OCI-LY1 (cell line): ENCODE data around the gene PRR36.

Experiments
- H2AFZ ChIP-seq: fragments of 200-600 bp; sonication (generic), shearing (Covaris generic); 2 replicates; pipeline ENCODE4 v1.6.0; 2014; ENCODE audit warnings: antibody characterized with exemption, mild to moderate bottlenecking, low read length
- H3F3A ChIP-seq: fragments of 200-600 bp; sonication (generic), shearing (Covaris generic); 2 replicates; pipeline ENCODE4 v1.6.0; 2014; ENCODE audit warnings: mild to moderate bottlenecking, antibody characterized with exemption, low read length, moderate library complexity; ENCODE audit not compliant: insufficient read depth
- H3K27ac ChIP-seq: fragments of 200-600 bp; sonication (generic); 2 replicates; pipeline ENCODE4 v1.5.1; 2014; ENCODE audit warnings: low read length, mixed run types, mild to moderate bottlenecking, low read depth; ENCODE audit not compliant: poor library complexity, severe bottlenecking
- H3K27me3 ChIP-seq: fragments of 200-600 bp; sonication (generic); 2 replicates; pipeline ENCODE4 v1.6.0; 2014; ENCODE audit warnings: antibody characterized with exemption, mild to moderate bottlenecking, low read length, moderate library complexity; ENCODE audit not compliant: insufficient read depth
- H3K36me3 ChIP-seq: fragments of 200-600 bp; sonication (generic); 2 replicates; pipeline ENCODE4 v1.6.1; 2014; ENCODE audit warnings: mild to moderate bottlenecking, antibody characterized with exemption, low read length, moderate library complexity, mixed read lengths; ENCODE audit not compliant: insufficient read depth
- H3K4me1 ChIP-seq: fragments of 200-600 bp; sonication (generic); 2 replicates; pipeline ENCODE4 v1.5.1; 2014; ENCODE audit warnings: mild to moderate bottlenecking, low read length, moderate library complexity; ENCODE audit not compliant: insufficient read depth, severe bottlenecking
- H3K4me2 ChIP-seq: fragments of 200-600 bp; sonication (generic), shearing (Covaris generic); 2 replicates; pipeline ENCODE4 v1.6.1; 2014; ENCODE audit warnings: low read length
- H3K4me3 ChIP-seq: fragments of 200-600 bp; sonication (generic); 2 replicates; pipeline ENCODE4 v1.5.1; 2014; ENCODE audit warnings: low read length, low read depth, mild to moderate bottlenecking, mixed read lengths; ENCODE audit not compliant: poor library complexity, severe bottlenecking
- H3K79me2 ChIP-seq: fragments of 200-600 bp; shearing (Covaris generic); 2 replicates; pipeline ENCODE4 v1.6.1; 2016; ENCODE audit warnings: mixed run types, low read length, mixed read lengths; ENCODE audit not compliant: insufficient read depth
- H3K9ac ChIP-seq: fragments of 200-600 bp; sonication (generic), shearing (Covaris generic); 2 replicates; pipeline ENCODE4 v1.6.1; 2014; ENCODE audit warnings: mild to moderate bottlenecking, low read length, mixed read lengths
- H3K9me2 ChIP-seq: fragments of 200-600 bp; sonication (generic), shearing (Covaris generic); 2 replicates; pipeline ENCODE4 v1.6.1; 2014; ENCODE audit warnings: low read depth, mild to moderate bottlenecking, low read length, mixed read lengths
- H3K9me3 ChIP-seq: fragments of 200-600 bp; shearing (Covaris generic); 2 replicates; pipeline ENCODE4 v1.6.1; 2014; ENCODE audit warnings: low read length, mixed read lengths
- H4K20me1 ChIP-seq: fragments of 200-600 bp; sonication (generic), shearing (Covaris generic); 2 replicates; pipeline ENCODE4 v1.6.0; 2016; ENCODE audit warnings: mild to moderate bottlenecking, low read length; ENCODE audit not compliant: insufficient read depth
- CTCF ChIP-seq: fragments of 200-600 bp; sonication (generic), shearing (Covaris generic); IDR thresholded peaks from 2 replicates; pipeline ENCODE4 v1.5.1; 2017; ENCODE audit warnings: mild to moderate bottlenecking, antibody characterized with exemption, low read length, moderate library complexity, mixed read lengths
- EZH2 ChIP-seq: fragments of 200-600 bp; sonication (generic), shearing (Covaris generic); IDR thresholded peaks from 2 replicates; pipeline ENCODE4 v1.8.0; 2017; ENCODE audit warnings: borderline replicate concordance, mixed run types, mild to moderate bottlenecking, antibody characterized with exemption, low read length, moderate library complexity, mixed read lengths

The PRR36 gene

DNA sequence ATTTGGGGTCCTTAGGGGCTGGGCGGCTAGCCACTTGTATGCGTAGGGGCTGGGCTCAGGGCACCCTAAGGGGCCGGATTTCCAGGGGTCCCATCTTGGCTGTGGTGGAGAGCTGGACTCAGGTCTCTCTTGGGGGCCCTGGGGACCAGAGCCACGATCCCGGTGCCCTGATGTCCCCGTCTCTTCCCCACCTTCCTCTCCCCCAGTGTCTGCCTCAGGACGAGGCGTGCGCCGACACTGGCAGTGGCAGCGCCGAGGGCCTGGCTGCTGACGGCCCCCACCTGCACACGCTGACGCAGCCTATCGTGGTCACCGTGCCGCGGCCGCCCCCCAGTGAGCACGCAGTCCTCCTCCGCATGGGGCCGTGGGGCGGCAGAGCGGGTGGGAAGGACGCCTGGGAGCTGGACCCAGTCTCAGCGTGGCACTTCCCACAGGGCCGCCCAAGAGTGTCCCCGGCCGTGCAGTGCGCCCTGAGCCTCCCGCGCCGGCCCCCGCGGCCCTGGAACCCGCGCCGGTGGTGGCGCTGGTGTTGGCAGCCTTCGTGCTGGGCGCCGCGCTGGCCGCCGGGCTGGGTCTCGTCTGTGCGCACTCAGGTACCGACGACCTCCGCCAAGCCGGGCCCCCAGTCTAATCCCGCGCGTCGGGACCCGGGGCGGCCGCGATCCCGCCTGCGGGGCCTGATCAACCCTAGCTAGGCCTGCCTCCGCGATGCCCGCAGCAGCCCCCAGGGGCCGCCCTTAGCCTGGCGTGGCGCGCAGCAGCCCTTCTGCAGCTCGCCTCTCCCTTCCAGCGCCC lies 43.3 kb upstream of the PRR36 start:
- Histone ChIP-seq H3K79me2 (no peaks in the 10 kb centered on the region), H3K4me2 (peak overlapping the region; percentile 49; the same call in 1 of the 2 replicates), H3K27me3 (peaks cover 4% of the 10 kb centered on the region; the same call in 1 of the 2 replicates), H3F3A (no peaks in the 10 kb centered on the region), H3K9me3 (no peaks in the 10 kb centered on the region), H2AFZ (no peak overlapping the region), H3K4me1 (peaks cover 47% of the 10 kb centered on the region), H4K20me1 (no peaks in the 10 kb centered on the region), H3K27ac (no peak overlapping the region), H3K9me2 (no peaks in the 10 kb centered on the region), H3K4me3 (no peak overlapping the region), H3K9ac (no peak overlapping the region), H3K36me3 (peaks cover 16% of the 10 kb centered on the region)
- TF ChIP-seq CTCF, result peak; percentile 51
- no peak for TF ChIP-seq EZH2

- Histone ChIP-seq H3K27me3 (peaks cover 4% of the 10 kb centered on the region; the same call in 1 of the 2 replicates), H3K9me3 (no peaks in the 10 kb centered on the region), H3K79me2 (no peaks in the 10 kb centered on the region), H3K4me1 (peaks cover 47% of the 10 kb centered on the region), H3K36me3 (peaks cover 15% of the 10 kb centered on the region), H3K4me3 (peak overlapping the region; percentile 35), H4K20me1 (no peaks in the 10 kb centered on the region), H2AFZ (no peak overlapping the region), H3F3A (no peaks in the 10 kb centered on the region), H3K27ac (no peak overlapping the region), H3K9ac (no peak overlapping the region; the same call in 1 of the 2 replicates), H3K4me2 (peak overlapping the region; percentile 49; the same call in 1 of the 2 replicates), H3K9me2 (no peaks in the 10 kb centered on the region)
- TF ChIP-seq CTCF (no peak), EZH2 (no peak)
These were observed 42.7 kb upstream of the PRR36 start for GRCh38 chr19:7916955-7917266.

- Histone ChIP-seq H2AFZ (no peak overlapping the region), H3K9ac (no peak overlapping the region; the same call in 1 of the 2 replicates), H4K20me1 (no peaks in the 10 kb centered on the region), H3K36me3 (peaks cover 20% of the 10 kb centered on the region), H3K4me3 (peak overlapping the region; percentile 35), H3K27ac (no peak overlapping the region), H3K27me3 (peaks cover 4% of the 10 kb centered on the region; the same call in 1 of the 2 replicates), H3K9me2 (no peaks in the 10 kb centered on the region), H3K4me1 (peaks cover 42% of the 10 kb centered on the region), H3F3A (no peaks in the 10 kb centered on the region), H3K9me3 (no peaks in the 10 kb centered on the region), H3K4me2 (peak overlapping the region; percentile 49), H3K79me2 (no peaks in the 10 kb centered on the region)
- no peak for TF ChIP-seq CTCF
- no peak for TF ChIP-seq EZH2
These were observed 42.1 kb upstream of the PRR36 start for GRCh38 chr19:7916103-7916954.
